ENCODE data around the gene BMERB1. TPM values are rescaled to one million over a fixed set of nuclear protein-coding genes. Genes with fewer than 3 reads are reported as not detected.
"Not testable (repeated sequence)": the region's sequence is repeated elsewhere in the genome, so short reads cannot be mapped to it uniquely, and the experiment has no call there.

BMERB1 gene
- total RNA-seq, 2 experiments from 2014 or later = 0.85 to 0.98 TPM

GRCh38 chr16:15396948-15397594, 37.3 kb upstream of the BMERB1 start:
- no peaks in the 10 kb centered on the region for H3K4me1 ChIP-seq (ENCODE audit: insufficient read depth, low read length)
- no peak overlapping the region for H3K4me3 ChIP-seq (ENCODE audit: low read length)
- H3K27ac ChIP-seq (ENCODE audit: low read depth in 1 of 2, low read length in 2 of 2) = no peak overlapping the region
- Mint-ChIP-seq H3K36me3 (ENCODE audit: low read depth) (no peaks in the 10 kb centered on the region), H3K27me3 (peaks cover 35% of the 10 kb centered on the region), H3K4me3 (no peak overlapping the region), H3K9me3 (no peaks in the 10 kb centered on the region), H3K4me1 (ENCODE audit: low read depth) (no peaks in the 10 kb centered on the region), H3K27ac (no peak overlapping the region)
- intact Hi-C loops (cut with DNase I, micrococcal nuclease) = no loop called here
- H3K36me3 ChIP-seq (ENCODE audit: insufficient read depth, low read length) = no peaks in the 10 kb centered on the region
- TF ChIP-seq CTCF (IDR thresholded peaks at IDR 0.05) = no peak
- H3K27me3 ChIP-seq (ENCODE audit: control insufficient read depth in 1 of 2, insufficient read depth in 2 of 2, low read length in 2 of 2) = peaks cover 2 to 6% of the 10 kb centered on the region in 2 experiments
- DNase-seq (no peak), ATAC-seq (ENCODE audit: poor library complexity) (no peak)
- CTCF ChIA-PET = no interaction called here
- H3K9me3 ChIP-seq (ENCODE audit: control insufficient read depth in 1 of 2, insufficient read depth in 1 of 2, low read length in 2 of 2) = no peaks in the 10 kb centered on the region
- POLR2A ChIA-PET = no interaction called here

- H3K4me3 Mint-ChIP-seq = no peak overlapping the region
- peaks cover 31% of the 10 kb centered on the region for H3K27me3 Mint-ChIP-seq
- CTCF ChIA-PET = no interaction called here
- no peaks in the 10 kb centered on the region for H3K4me1 ChIP-seq (ENCODE audit: insufficient read depth, low read length)
- intact Hi-C loops (cut with DNase I, micrococcal nuclease) = no loop called here
- H3K36me3 Mint-ChIP-seq (ENCODE audit: low read depth) = no peaks in the 10 kb centered on the region
- H3K27ac Mint-ChIP-seq = no peak overlapping the region
- no peaks in the 10 kb centered on the region for H3K4me1 Mint-ChIP-seq (ENCODE audit: low read depth)
- POLR2A ChIA-PET = no interaction called here
- no peak overlapping the region for H3K4me3 ChIP-seq (ENCODE audit: low read length)
- H3K27ac ChIP-seq (ENCODE audit: low read depth in 1 of 2, low read length in 2 of 2) = no peak overlapping the region
- no peak for DNase-seq
- no peak for ATAC-seq (ENCODE audit: poor library complexity)
- peaks cover 2 to 6% of the 10 kb centered on the region in 2 experiments for H3K27me3 ChIP-seq (ENCODE audit: control insufficient read depth in 1 of 2, insufficient read depth in 2 of 2, low read length in 2 of 2)
- no peaks in the 10 kb centered on the region for H3K9me3 Mint-ChIP-seq
- H3K9me3 ChIP-seq (ENCODE audit: control insufficient read depth in 1 of 2, insufficient read depth in 1 of 2, low read length in 2 of 2) = no peaks in the 10 kb centered on the region
- no peak for TF ChIP-seq CTCF (IDR thresholded peaks at IDR 0.05)
- no peaks in the 10 kb centered on the region for H3K36me3 ChIP-seq (ENCODE audit: insufficient read depth, low read length)
Observed at GRCh38 chr16:15398618-15399316, 35.6 kb upstream of the BMERB1 start.

GRCh38 chr16:15399317-15399716, 35.1 kb upstream of the BMERB1 start:
- ATAC-seq (ENCODE audit: poor library complexity) = no peak
- H3K9me3 ChIP-seq (ENCODE audit: control insufficient read depth in 1 of 2, insufficient read depth in 1 of 2, low read length in 2 of 2) = no peaks in the 10 kb centered on the region
- H3K4me1 ChIP-seq (ENCODE audit: insufficient read depth, low read length) = no peaks in the 10 kb centered on the region
- ChIA-PET POLR2A (no interaction called here), CTCF (no interaction called here)
- Mint-ChIP-seq H3K27ac (no peak overlapping the region), H3K4me3 (no peak overlapping the region), H3K27me3 (peaks cover 30% of the 10 kb centered on the region), H3K36me3 (ENCODE audit: low read depth) (no peaks in the 10 kb centered on the region), H3K4me1 (ENCODE audit: low read depth) (no peaks in the 10 kb centered on the region), H3K9me3 (no peaks in the 10 kb centered on the region)
- no peak overlapping the region for H3K4me3 ChIP-seq (ENCODE audit: low read length)
- H3K27ac ChIP-seq (ENCODE audit: low read depth in 1 of 2, low read length in 2 of 2) = no peak overlapping the region
- no peak for DNase-seq
- H3K36me3 ChIP-seq (ENCODE audit: insufficient read depth, low read length) = no peaks in the 10 kb centered on the region
- intact Hi-C loops (cut with DNase I, micrococcal nuclease) = no loop called here
- H3K27me3 ChIP-seq (ENCODE audit: control insufficient read depth in 1 of 2, insufficient read depth in 2 of 2, low read length in 2 of 2) = peaks cover 2 to 6% of the 10 kb centered on the region in 2 experiments
- TF ChIP-seq CTCF (IDR thresholded peaks at IDR 0.05) = no peak

GRCh38 chr16:15400314-15400713, 34.1 kb upstream of the BMERB1 start:
- ATAC-seq (ENCODE audit: poor library complexity); H3K9me3 ChIP-seq (ENCODE audit: control insufficient read depth in 1 of 2, insufficient read depth in 1 of 2, low read length in 2 of 2); H3K27ac Mint-ChIP-seq; DNase-seq; H3K9me3 Mint-ChIP-seq; H3K27ac ChIP-seq (ENCODE audit: low read depth in 1 of 2, low read length in 2 of 2); H3K4me1 ChIP-seq (ENCODE audit: insufficient read depth, low read length); H3K4me1 Mint-ChIP-seq (ENCODE audit: low read depth); CTCF ChIA-PET; H3K36me3 Mint-ChIP-seq (ENCODE audit: low read depth); intact Hi-C loops (cut with DNase I, micrococcal nuclease); H3K4me3 Mint-ChIP-seq; H3K4me3 ChIP-seq (ENCODE audit: low read length); POLR2A ChIA-PET; H3K36me3 ChIP-seq (ENCODE audit: insufficient read depth, low read length); H3K27me3 ChIP-seq (ENCODE audit: control insufficient read depth in 1 of 2, insufficient read depth in 2 of 2, low read length in 2 of 2): not testable (repeated sequence)
- peaks cover 25% of the 10 kb centered on the region for H3K27me3 Mint-ChIP-seq
